ENCODE results near the gene MDH1B. TPM values are rescaled to one million over a fixed set of nuclear protein-coding genes. Genes with fewer than 3 reads are reported as not detected.
"Not testable (repeated sequence)": the region's sequence is repeated elsewhere in the genome, so short reads cannot be mapped to it uniquely, and the experiment has no call there.

The MDH1B gene
- total RNA-seq, 2 donors from 2014 or later: 0.20 TPM; not detected in 1

DNA sequence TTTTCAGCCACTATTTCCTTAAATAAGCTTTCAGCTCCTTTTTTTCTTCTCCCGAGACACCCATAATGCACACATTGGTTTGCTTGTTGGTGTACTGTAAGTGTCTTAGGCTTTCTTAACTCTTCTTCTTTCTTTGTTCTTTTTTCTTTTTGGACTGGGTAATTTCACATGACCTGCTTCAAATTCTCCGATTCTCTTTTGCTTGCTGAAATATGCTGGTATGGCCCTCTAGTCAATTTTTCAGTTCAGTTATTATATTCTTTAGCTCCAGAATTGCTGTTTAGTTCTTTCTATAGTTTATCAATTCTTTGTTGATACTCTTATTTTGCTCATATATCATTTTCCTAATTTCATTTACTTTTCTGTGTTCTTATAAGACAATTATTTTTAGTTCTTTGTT is 15.5 kb upstream of the MDH1B start:
- intact Hi-C loops (cut with DNase I, micrococcal nuclease): loop anchor here in 1 of 2 donors (10.0 kb wide), 1 partner anchor 86 kb away; no protein-coding TSS in a partner anchor
- no peak for DNase-seq
- ATAC-seq: no peak

- intact Hi-C loops (cut with DNase I, micrococcal nuclease): no loop called here
- no peak for DNase-seq
These were observed 11.3 kb upstream of the MDH1B start for GRCh38 chr2:206776432-206776831.

DNA sequence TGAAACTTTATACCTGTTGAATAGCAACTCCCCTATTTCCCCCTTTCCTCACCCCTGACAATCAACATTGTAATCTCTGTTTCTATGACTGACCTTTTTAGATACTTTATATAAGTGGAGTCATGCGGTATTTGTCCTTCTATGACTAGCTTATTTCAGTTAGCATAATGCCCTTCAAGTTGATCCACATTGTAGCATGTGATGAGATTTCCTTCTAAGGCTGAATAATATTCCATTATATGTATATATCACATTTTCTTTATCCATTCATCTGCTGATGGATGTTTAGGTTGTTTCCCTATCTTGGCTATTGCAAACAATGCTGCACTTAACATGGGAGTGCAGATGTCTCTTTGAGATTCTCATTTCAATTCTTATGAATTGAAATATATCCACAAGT is 9.7 kb upstream of the MDH1B start:
- intact Hi-C loops (cut with DNase I, micrococcal nuclease): no loop called here
- no peak for DNase-seq
- ATAC-seq: no peak

More at GRCh38 chr2:206776432-206776831, 11.3 kb upstream of the MDH1B start:
- ATAC-seq: no peak

- ATAC-seq: no peak
- intact Hi-C loops (cut with DNase I, micrococcal nuclease): no loop called here
- no peak for DNase-seq
These were observed 1.2 kb upstream of the MDH1B start for GRCh38 chr2:206766057-206766930.

DNA sequence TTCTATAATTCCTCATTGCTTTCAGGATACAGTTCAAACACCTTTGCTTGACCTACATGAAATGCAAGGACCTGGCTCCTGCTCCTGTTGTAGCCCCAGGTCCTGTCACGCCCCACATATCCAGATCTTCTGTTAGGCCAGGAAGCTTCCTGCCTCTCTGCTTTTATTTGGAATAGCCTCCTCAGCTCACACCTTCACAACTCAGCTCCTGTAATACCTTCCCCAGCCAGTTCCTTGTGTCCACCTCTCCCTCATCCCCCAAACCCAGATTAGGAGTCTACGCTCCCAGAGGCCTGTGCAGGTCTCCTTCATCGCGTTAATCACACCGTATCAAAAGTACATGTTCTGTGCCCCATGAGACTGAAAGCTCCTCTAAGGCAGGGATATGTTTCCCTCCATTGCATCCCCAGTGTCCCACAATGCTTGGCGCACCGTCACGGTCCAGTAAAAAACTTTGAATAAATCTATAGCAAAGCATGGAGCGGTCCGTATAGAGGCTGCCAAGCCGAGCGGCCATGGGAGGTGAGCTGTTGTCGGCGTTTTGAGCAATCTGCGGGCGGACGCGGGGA is 371 bp downstream of the MDH1B start:
- DNase-seq (no peak), ATAC-seq (peak; percentile 39)
- intact Hi-C loops (cut with DNase I, micrococcal nuclease): no loop called here

GRCh38 chr2:206756816-206757215 is 8.3 kb downstream of the MDH1B start:
- intact Hi-C loops (cut with DNase I, micrococcal nuclease): no loop called here
- no peak for ATAC-seq
- DNase-seq: no peak

- ATAC-seq (no peak), DNase-seq (no peak)
- intact Hi-C loops (cut with DNase I, micrococcal nuclease): no loop called here
These were observed 24.3 kb downstream of the MDH1B start for GRCh38 chr2:206740800-206741199.

GRCh38 chr2:206739271-206739670 is 25.9 kb downstream of the MDH1B start:
- ATAC-seq (no peak), DNase-seq (no peak)
- intact Hi-C loops (cut with DNase I, micrococcal nuclease): no loop called here

GRCh38 chr2:206736935-206737334 is 28.2 kb downstream of the MDH1B start:
- intact Hi-C loops (cut with DNase I, micrococcal nuclease): no loop called here
- ATAC-seq (no peak), DNase-seq (no peak)

DNA sequence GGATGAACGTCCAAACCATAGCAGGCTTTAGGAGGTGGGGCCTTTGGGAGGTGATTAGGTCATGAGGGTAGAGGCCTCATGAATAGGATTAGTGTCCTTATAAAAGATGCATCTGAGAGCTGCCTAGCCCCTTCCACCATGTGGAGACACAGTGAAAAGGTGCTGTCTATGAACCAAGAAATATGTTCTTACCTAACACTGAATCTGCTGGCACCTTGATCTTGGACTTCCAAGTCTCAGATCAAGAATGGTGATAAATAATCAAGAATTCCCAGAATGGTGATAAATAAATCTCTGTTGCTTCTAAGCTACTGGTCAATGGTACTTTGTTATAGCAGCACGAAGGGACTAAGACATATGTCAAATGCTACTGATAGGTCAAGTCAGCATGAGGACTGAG is 31.8 kb downstream of the MDH1B start:
- intact Hi-C loops (cut with DNase I, micrococcal nuclease): no loop called here
- DNase-seq: no peak
- ATAC-seq: no peak

GRCh38 chr2:206728277-206729199 is 36.6 kb downstream of the MDH1B start:
- ATAC-seq: no peak
- DNase-seq: no peak
- intact Hi-C loops (cut with DNase I, micrococcal nuclease): no loop called here

- ATAC-seq (no peak), DNase-seq (no peak)
- intact Hi-C loops (cut with DNase I, micrococcal nuclease): no loop called here
These were observed 37.8 kb downstream of the MDH1B start for GRCh38 chr2:206727287-206727686.

GRCh38 chr2:206723288-206723687 is 41.8 kb downstream of the MDH1B start:
- ATAC-seq (no peak), DNase-seq (no peak)
- intact Hi-C loops (cut with DNase I, micrococcal nuclease): no loop called here

- intact Hi-C loops (cut with DNase I, micrococcal nuclease): no loop called here
- ATAC-seq: no peak
- DNase-seq: no peak
These were observed 43.7 kb downstream of the MDH1B start for GRCh38 chr2:206721256-206721920.

DNA sequence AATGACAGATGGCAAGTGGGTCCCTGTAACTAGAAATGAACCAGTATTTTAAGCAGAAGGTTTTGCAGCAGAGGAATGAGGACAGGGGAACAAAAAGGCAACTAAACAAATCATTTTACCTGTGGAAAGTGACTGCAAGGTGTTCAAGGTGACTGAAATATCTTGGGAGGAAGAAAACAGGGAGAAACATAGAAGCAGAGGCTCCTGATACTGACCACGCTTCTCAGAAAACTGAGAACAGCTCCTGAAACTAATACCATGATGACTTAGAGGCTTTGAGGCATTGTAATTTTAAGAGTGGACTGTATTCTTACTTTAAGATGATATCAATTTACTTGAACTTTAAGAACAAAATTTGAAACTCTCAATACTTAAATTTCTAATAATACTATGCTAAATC is 46.8 kb downstream of the MDH1B start, which contains the start of gene DYTN:
Gene DYTN (minus strand): TSS at position 101 of the 400 bp plus-strand sequence. CDS start 117 bp downstream, outside the sequence.
- no peak for ATAC-seq
- DNase-seq: no peak
- intact Hi-C loops (cut with DNase I, micrococcal nuclease): no loop called here

- intact Hi-C loops (cut with DNase I, micrococcal nuclease): no loop called here
- ATAC-seq: no peak
- DNase-seq: no peak
These were observed 48.5 kb downstream of the MDH1B start for GRCh38 chr2:206716623-206717022.

DNA sequence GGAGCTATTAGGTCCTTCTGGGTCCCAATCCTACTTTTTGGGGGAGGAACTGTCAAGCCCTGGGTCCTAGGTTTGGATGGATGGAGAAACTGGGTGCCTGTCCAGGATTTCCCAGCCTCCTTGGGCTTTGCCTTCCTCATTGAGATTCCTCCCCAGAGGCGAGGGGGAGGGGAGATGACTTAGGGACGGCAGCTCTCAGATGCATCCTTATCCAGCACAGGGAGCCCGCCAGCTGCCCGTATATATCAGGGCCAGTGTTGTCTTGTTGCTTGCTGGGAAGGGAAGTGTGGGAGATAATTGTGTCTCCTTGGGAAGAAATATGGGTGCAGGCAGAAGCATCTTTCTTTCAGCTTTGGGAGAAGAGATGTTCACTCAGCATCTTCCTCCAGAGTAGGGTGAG is 49.9 kb downstream of the MDH1B start:
- DNase-seq: not testable (repeated sequence)

DNA sequence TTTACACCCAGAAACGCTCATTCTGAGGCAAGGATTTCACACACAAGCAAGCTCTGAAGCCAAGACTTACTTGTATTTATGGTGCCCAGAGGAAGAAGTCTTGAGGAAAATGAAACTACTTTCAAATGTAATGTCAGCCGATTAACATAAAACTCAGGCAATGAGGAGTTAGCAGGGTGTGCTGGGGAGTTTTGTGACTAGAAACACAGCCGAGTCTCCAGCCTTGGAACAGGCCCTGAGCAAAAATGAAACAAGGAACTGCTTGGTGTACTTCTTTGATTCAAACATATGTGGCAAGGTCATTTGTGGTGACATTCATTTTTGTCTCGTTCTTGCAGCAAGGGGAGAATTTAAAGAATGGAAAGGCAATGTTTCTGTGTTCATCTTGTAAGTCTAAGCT is 51.4 kb downstream of the MDH1B start:
- DNase-seq (no peak), ATAC-seq (peak; percentile 26)

More for the DNA sequence above, 49.9 kb downstream of the MDH1B start:
- intact Hi-C loops (cut with DNase I, micrococcal nuclease); ATAC-seq: not testable (repeated sequence)

DNA sequence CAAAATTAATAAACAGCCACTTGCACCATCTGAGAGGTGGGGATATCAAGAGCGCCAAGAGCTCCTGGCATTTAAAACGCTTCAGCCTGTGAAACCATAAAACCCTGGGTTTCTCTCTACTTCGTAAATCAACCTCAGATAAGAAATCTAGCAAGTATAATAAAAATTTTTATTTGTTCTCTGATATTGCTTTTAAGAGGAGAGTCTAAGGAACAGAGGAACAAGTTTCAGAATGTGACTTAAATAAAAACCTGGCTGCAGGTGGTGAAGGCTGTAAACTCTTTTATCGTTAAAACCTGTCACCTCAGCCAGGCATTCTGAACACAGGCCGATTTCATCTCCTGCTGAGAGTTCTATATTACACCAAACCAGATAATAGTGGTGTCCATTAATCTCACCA is 56.8 kb downstream of the MDH1B start:
- DNase-seq: peak in 1 of 2 donors; percentile 6
- ATAC-seq: peak; percentile 90
- intact Hi-C loops (cut with DNase I, micrococcal nuclease): no loop called here

More for the DNA sequence above, 51.4 kb downstream of the MDH1B start:
- intact Hi-C loops (cut with DNase I, micrococcal nuclease): no loop called here
